Fibroblast of lung (primary cell): Measurements from ENCODE around the gene SUCLG1. TPM values are rescaled to one million over a fixed set of nuclear protein-coding genes. Genes with fewer than 3 reads are reported as not detected.

Source experiments
- DNase-seq, 2 donors: peaks; one replicate each; pipeline versions ENCODE4 v3.0.0 to v3.0.0-alpha.2; 2010; ENCODE audit warnings: low read depth in 2 of 2
- H2AFZ ChIP-seq: 2 replicates; pipeline ENCODE4 v1.5.1; 2012; ENCODE audit warnings: low read length, control low read depth, inconsistent platforms
- H3K27ac ChIP-seq: 2 replicates; pipeline ENCODE4 v1.5.1; 2011; ENCODE audit warnings: low read length, control low read depth; ENCODE audit not compliant: insufficient read depth
- H3K27me3 ChIP-seq: 2 replicates; pipeline ENCODE4 v1.5.1; 2011; ENCODE audit warnings: mild to moderate bottlenecking, low read length; ENCODE audit not compliant: control insufficient read depth, insufficient read depth
- H3K36me3 ChIP-seq: 2 replicates; pipeline ENCODE4 v1.5.1; 2011; ENCODE audit warnings: low read length; ENCODE audit not compliant: control insufficient read depth, insufficient read depth
- H3K4me1 ChIP-seq: 2 replicates; pipeline ENCODE4 v1.5.1; 2011; ENCODE audit warnings: low read length; ENCODE audit not compliant: control insufficient read depth, insufficient read depth; ENCODE audit errors: extremely low read depth
- H3K4me2 ChIP-seq: 2 replicates; pipeline ENCODE4 v1.5.1; 2011; ENCODE audit warnings: low read length, control low read depth; ENCODE audit not compliant: insufficient read depth; ENCODE audit errors: extremely low read depth
- H3K4me3 ChIP-seq, 4 experiments: fragments of 200-600 bp in 1 of 4; sonication (generic) in 1 of 4; replicated peaks in 1 of 4; 2 replicates each; pipeline ENCODE4 v1.5.1; 2011 to 2016; ENCODE audit warnings: low read length in 4 of 4, low read depth in 3 of 4, mild to moderate bottlenecking in 3 of 4, control low read depth in 2 of 4, inconsistent platforms in 1 of 4, mixed read lengths in 1 of 4; ENCODE audit not compliant: insufficient read depth in 1 of 4; ENCODE audit errors: control extremely low read depth in 1 of 4
- H3K79me2 ChIP-seq: 2 replicates; pipeline ENCODE4 v1.5.1; 2012; ENCODE audit warnings: mild to moderate bottlenecking, low read length, inconsistent platforms; ENCODE audit not compliant: control insufficient read depth, insufficient read depth
- H3K9ac ChIP-seq: 2 replicates; pipeline ENCODE4 v1.5.1; 2011; ENCODE audit warnings: mild to moderate bottlenecking, low read length, control low read depth; ENCODE audit not compliant: insufficient read depth
- H3K9me3 ChIP-seq: 2 replicates; pipeline ENCODE4 v1.5.1; 2012; ENCODE audit warnings: low read depth, low read length; ENCODE audit not compliant: control insufficient read depth, insufficient read depth
- H4K20me1 ChIP-seq: 2 replicates; pipeline ENCODE4 v1.5.1; 2011; ENCODE audit warnings: low read length; ENCODE audit not compliant: control insufficient read depth, insufficient read depth; ENCODE audit errors: extremely low read depth
- CTCF ChIP-seq, 2 donors: IDR thresholded peaks in 1 of 2; conservative IDR thresholded peaks in 1 of 2; 1 replicate in 1 of 2; 2 replicates in 1 of 2; pipeline ENCODE4 v1.5.1; 2011 to 2012; ENCODE audit warnings: low read length in 2 of 2, control low read depth in 1 of 2, inconsistent platforms in 1 of 2, low read depth in 1 of 2, mild to moderate bottlenecking in 1 of 2
- EZH2 ChIP-seq: IDR thresholded peaks from 2 replicates; pipeline ENCODE4 v1.5.1; 2012; ENCODE audit warnings: low read length, control low read depth, mild to moderate bottlenecking; ENCODE audit errors: missing control alignments
- polyA plus RNA-seq, 2 donors: library from polyadenylated mRNA; depleted of rRNA in 1 of 2; stranded (reverse) in 1 of 2; unstranded in 1 of 2; fragments of >200 nt; gene quantifications; 2 replicates each; pipeline ENCODE4 v1.2.1, GENCODE V29; 2011 to 2012; ENCODE audit warnings: missing spikeins in 1 of 2
- total RNA-seq: library from RNA; depleted of rRNA; stranded (reverse); fragments of >200 nt; gene quantifications from 2 replicates; pipeline ENCODE4 v1.2.1, GENCODE V29; 2014

SUCLG1 gene
- total and polyA plus RNA-seq, 2 donors (not counting 1 experiment from before 2014, with no cell fraction given) = 50.0 to 63.1 TPM

- no peaks in the 10 kb centered on the region for H3K36me3 ChIP-seq
- DNase-seq = no peak
- no peaks in the 10 kb centered on the region for H4K20me1 ChIP-seq
- H2AFZ ChIP-seq = no peak overlapping the region
- H3K27me3 ChIP-seq = no peaks in the 10 kb centered on the region
- TF ChIP-seq EZH2 = no peak
- TF ChIP-seq CTCF (conservative IDR thresholded peaks at IDR 0.05 in 1 of 2, IDR thresholded peaks at IDR 0.05 in 1 of 2; ENCODE audit: low read depth in 1 of 2, low read length in 2 of 2) = no peak
- H3K4me3 ChIP-seq = no peak overlapping the region
- no peak overlapping the region for H3K27ac ChIP-seq
- no peaks in the 10 kb centered on the region for H3K9me3 ChIP-seq
- H3K4me2 ChIP-seq = no peak overlapping the region
- H3K4me1 ChIP-seq = no peaks in the 10 kb centered on the region
- H3K79me2 ChIP-seq = peaks cover 28% of the 10 kb centered on the region
- H3K9ac ChIP-seq = no peak overlapping the region
Measured at GRCh38 chr2:84450288-84451227, 8.5 kb downstream of the SUCLG1 start.

GRCh38 chr2:84449711-84450110 is 9.4 kb downstream of the SUCLG1 start:
- Histone ChIP-seq H3K4me2 (no peak overlapping the region), H3K36me3 (no peaks in the 10 kb centered on the region), H4K20me1 (no peaks in the 10 kb centered on the region), H3K9me3 (no peaks in the 10 kb centered on the region), H3K27me3 (no peaks in the 10 kb centered on the region), H2AFZ (no peak overlapping the region), H3K4me1 (no peaks in the 10 kb centered on the region), H3K4me3 (no peak overlapping the region), H3K79me2 (peaks cover 26% of the 10 kb centered on the region), H3K9ac (no peak overlapping the region), H3K27ac (no peak overlapping the region)
- no peak for TF ChIP-seq EZH2
- TF ChIP-seq CTCF (conservative IDR thresholded peaks at IDR 0.05 in 1 of 2, IDR thresholded peaks at IDR 0.05 in 1 of 2; ENCODE audit: low read depth in 1 of 2, low read length in 2 of 2) = no peak
- DNase-seq = no peak

GRCh38 chr2:84449055-84449454 is 10.0 kb downstream of the SUCLG1 start:
- Histone ChIP-seq H3K79me2 (peaks cover 21% of the 10 kb centered on the region), H4K20me1 (no peaks in the 10 kb centered on the region)

More at GRCh38 chr2:84449055-84449454, 10.0 kb downstream of the SUCLG1 start:
- Histone ChIP-seq H3K27me3 (no peaks in the 10 kb centered on the region), H3K4me3 (no peak overlapping the region), H3K4me1 (no peaks in the 10 kb centered on the region), H3K9me3 (no peaks in the 10 kb centered on the region), H3K27ac (no peak overlapping the region), H3K4me2 (no peak overlapping the region), H2AFZ (no peak overlapping the region), H3K36me3 (no peaks in the 10 kb centered on the region), H3K9ac (no peak overlapping the region)
- no peak for DNase-seq
- no peak for TF ChIP-seq CTCF (conservative IDR thresholded peaks at IDR 0.05 in 1 of 2, IDR thresholded peaks at IDR 0.05 in 1 of 2; ENCODE audit: low read depth in 1 of 2, low read length in 2 of 2)
- no peak for TF ChIP-seq EZH2
